ENCODE data around the gene MT3.

Gene MT3

DNA sequence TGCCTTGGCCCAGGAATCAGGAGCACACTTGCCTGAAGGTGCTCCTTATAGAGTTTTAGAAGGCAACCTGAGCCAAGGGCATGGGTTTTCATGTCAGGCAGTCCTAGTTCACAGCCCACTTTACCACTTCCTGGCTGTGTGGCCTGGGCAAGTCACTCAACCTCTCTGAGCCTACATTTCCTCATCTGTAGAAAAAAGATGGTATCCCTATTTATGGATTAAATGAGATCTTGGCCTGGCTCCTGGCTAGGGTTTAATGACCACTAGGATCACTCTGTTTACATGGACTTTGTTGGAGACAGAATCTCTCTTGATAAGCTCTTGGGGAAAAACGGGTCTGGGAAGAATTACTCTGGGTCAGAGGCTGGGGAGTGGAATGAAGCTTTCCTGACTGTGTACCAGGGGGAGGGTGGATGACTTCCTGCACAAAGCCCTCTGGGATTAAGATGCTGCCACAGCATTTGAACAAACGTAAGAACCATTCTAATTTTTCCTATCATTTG, 21.3 kb downstream of the MT3 start:
- H3K4me3 ChIP-seq (ENCODE audit: low read length) = no peak overlapping the region

DNA sequence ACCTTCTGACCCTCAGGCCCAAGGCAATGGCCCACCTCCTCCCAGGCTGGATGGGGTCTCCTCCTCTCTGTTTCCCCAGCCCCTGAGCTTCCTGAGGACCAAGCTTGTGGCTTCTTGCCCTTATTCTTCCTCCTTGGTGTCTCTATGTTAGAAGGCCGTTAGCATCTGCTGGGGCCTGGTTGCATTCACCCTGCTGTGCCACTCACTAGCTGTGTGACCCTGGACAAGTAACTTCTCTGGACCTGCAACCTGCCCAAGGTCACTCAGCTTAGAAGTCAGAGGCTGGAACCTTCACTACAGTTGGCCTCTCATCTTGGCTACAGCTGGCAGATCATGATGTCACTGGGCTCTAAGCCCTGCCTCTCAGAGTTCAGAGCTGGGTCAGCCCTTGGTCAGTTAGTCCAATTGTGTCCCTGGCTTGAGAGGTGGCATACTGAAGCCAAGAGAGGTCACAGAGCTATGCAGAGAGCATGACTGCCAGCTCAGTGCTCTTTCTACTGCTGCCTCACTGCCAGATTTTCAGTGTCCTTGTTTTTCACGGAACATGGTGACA, 22.0 kb downstream of the MT3 start:
- Histone ChIP-seq H3K9me2 (replicated peaks; ENCODE audit: control insufficient read depth, low read length) (no peaks in the 10 kb centered on the region), H3K4me3 (ENCODE audit: low read length) (no peak overlapping the region), H3K36me3 (ENCODE audit: control insufficient read depth, low read length) (no peaks in the 10 kb centered on the region), H3F3A (ENCODE audit: control insufficient read depth, insufficient read depth) (no peaks in the 10 kb centered on the region), H3K27ac (ENCODE audit: low read depth, low read length) (no peak overlapping the region), H3K9me3 (ENCODE audit: control insufficient read depth, insufficient read depth, low read length) (no peaks in the 10 kb centered on the region), H3K27me3 (ENCODE audit: control insufficient read depth, low read length) (peaks cover 18% of the 10 kb centered on the region), H3K79me2 (ENCODE audit: control insufficient read depth, low read length) (no peaks in the 10 kb centered on the region), H4K20me1 (ENCODE audit: control insufficient read depth, insufficient read depth, low read depth, low read length) (no peaks in the 10 kb centered on the region), H3K4me1 (ENCODE audit: control insufficient read depth, low read length) (peaks cover 27% of the 10 kb centered on the region), H3K4me2 (ENCODE audit: low read length) (no peak overlapping the region)
- TF ChIP-seq CTCF (IDR thresholded peaks at IDR 0.05; ENCODE audit: low read depth, low read length, poor library complexity, severe bottlenecking) (no peak), EZH2phosphoT487 (IDR thresholded peaks at IDR 0.05; ENCODE audit: borderline replicate concordance, low read length) (no peak)

More for the DNA sequence above, 21.3 kb downstream of the MT3 start:
- H3K27me3 ChIP-seq (ENCODE audit: control insufficient read depth, low read length) = peaks cover 18% of the 10 kb centered on the region
- no peaks in the 10 kb centered on the region for H3K36me3 ChIP-seq (ENCODE audit: control insufficient read depth, low read length)
- H3K9me2 ChIP-seq (replicated peaks; ENCODE audit: control insufficient read depth, low read length) = no peaks in the 10 kb centered on the region
- H3K4me2 ChIP-seq (ENCODE audit: low read length) = no peak overlapping the region
- H3K79me2 ChIP-seq (ENCODE audit: control insufficient read depth, low read length) = no peaks in the 10 kb centered on the region
- H4K20me1 ChIP-seq (ENCODE audit: control insufficient read depth, insufficient read depth, low read depth, low read length) = no peaks in the 10 kb centered on the region
- H3K4me1 ChIP-seq (ENCODE audit: control insufficient read depth, low read length) = peaks cover 27% of the 10 kb centered on the region
- no peak overlapping the region for H3K27ac ChIP-seq (ENCODE audit: low read depth, low read length)
- H3F3A ChIP-seq (ENCODE audit: control insufficient read depth, insufficient read depth) = no peaks in the 10 kb centered on the region
- TF ChIP-seq CTCF (IDR thresholded peaks at IDR 0.05; ENCODE audit: low read depth, low read length, poor library complexity, severe bottlenecking) = no peak
- no peaks in the 10 kb centered on the region for H3K9me3 ChIP-seq (ENCODE audit: control insufficient read depth, insufficient read depth, low read length)

DNA sequence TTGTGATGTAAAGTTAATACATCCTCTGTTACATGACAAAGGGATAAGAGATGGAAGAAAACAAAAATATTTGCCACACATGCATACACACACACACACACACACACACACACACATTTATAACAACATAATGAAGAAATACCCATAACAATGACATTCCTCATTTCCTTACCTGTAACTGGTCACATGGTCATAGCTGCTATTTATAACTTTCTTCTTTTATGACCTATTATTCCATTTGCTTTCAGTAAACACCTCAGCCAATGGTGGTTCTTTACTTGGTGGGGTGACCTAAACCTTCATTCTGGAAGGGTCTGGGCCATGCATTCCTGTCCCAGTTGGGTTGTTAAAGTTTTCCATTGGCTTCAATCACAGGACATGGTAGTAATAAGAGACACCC, 24.4 kb downstream of the MT3 start:
- no peaks in the 10 kb centered on the region for H3K79me2 ChIP-seq (ENCODE audit: control insufficient read depth, low read length)
- peaks cover 23% of the 10 kb centered on the region for H3K4me1 ChIP-seq (ENCODE audit: control insufficient read depth, low read length)
- no peaks in the 10 kb centered on the region for H3K9me2 ChIP-seq (replicated peaks; ENCODE audit: control insufficient read depth, low read length)
- peaks cover 28% of the 10 kb centered on the region for H3K27me3 ChIP-seq (ENCODE audit: control insufficient read depth, low read length)
- no peaks in the 10 kb centered on the region for H3K36me3 ChIP-seq (ENCODE audit: control insufficient read depth, low read length)
- no peaks in the 10 kb centered on the region for H3F3A ChIP-seq (ENCODE audit: control insufficient read depth, insufficient read depth)
- no peak overlapping the region for H3K4me2 ChIP-seq (ENCODE audit: low read length)
- H4K20me1 ChIP-seq (ENCODE audit: control insufficient read depth, insufficient read depth, low read depth, low read length) = no peaks in the 10 kb centered on the region
- TF ChIP-seq EZH2phosphoT487 (IDR thresholded peaks at IDR 0.05; ENCODE audit: borderline replicate concordance, low read length) = no peak
- H3K27ac ChIP-seq (ENCODE audit: low read depth, low read length) = no peak overlapping the region
- H3K9me3 ChIP-seq (ENCODE audit: control insufficient read depth, insufficient read depth, low read length) = no peaks in the 10 kb centered on the region
- no peak overlapping the region for H3K4me3 ChIP-seq (ENCODE audit: low read length)

DNA sequence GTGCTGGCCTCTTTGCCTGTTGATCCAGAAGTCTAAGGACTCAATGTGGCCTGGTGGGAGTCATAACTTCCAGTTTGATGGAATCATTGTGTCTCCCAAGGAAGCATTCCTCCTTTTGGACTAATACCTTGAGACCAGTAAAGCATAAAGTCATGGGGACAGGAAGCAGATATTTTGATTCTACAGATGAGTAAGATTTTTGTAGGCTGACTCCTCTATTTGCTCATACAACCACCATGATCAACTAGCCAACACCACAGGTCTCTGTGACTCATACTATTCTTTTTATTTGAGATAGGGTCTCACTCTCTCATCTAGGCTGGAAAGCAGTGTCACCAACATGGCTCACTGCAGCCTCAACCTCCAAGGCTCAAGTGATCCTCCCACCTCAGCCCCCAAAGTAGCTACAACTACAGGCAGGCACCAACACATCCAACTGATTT, 25.2 kb downstream of the MT3 start:
- peaks cover 15% of the 10 kb centered on the region for H3K4me1 ChIP-seq (ENCODE audit: control insufficient read depth, low read length)
- no peak overlapping the region for H3K4me3 ChIP-seq (ENCODE audit: low read length)
- TF ChIP-seq EZH2phosphoT487 (IDR thresholded peaks at IDR 0.05; ENCODE audit: borderline replicate concordance, low read length) = no peak
- no peak for TF ChIP-seq CTCF (IDR thresholded peaks at IDR 0.05; ENCODE audit: low read depth, low read length, poor library complexity, severe bottlenecking)
- no peak overlapping the region for H3K4me2 ChIP-seq (ENCODE audit: low read length)
- no peaks in the 10 kb centered on the region for H3K36me3 ChIP-seq (ENCODE audit: control insufficient read depth, low read length)
- no peaks in the 10 kb centered on the region for H3K79me2 ChIP-seq (ENCODE audit: control insufficient read depth, low read length)
- H3K27me3 ChIP-seq (ENCODE audit: control insufficient read depth, low read length) = peaks cover 22% of the 10 kb centered on the region
- no peaks in the 10 kb centered on the region for H3K9me2 ChIP-seq (replicated peaks; ENCODE audit: control insufficient read depth, low read length)
- no peaks in the 10 kb centered on the region for H3K9me3 ChIP-seq (ENCODE audit: control insufficient read depth, insufficient read depth, low read length)
- H3K27ac ChIP-seq (ENCODE audit: low read depth, low read length) = no peak overlapping the region
- no peaks in the 10 kb centered on the region for H3F3A ChIP-seq (ENCODE audit: control insufficient read depth, insufficient read depth)
- H4K20me1 ChIP-seq (ENCODE audit: control insufficient read depth, insufficient read depth, low read depth, low read length) = no peaks in the 10 kb centered on the region

All from DOHH2 (cell line).